Measurements from ENCODE around the gene TSPYL6. TPM values are rescaled to one million over a fixed set of nuclear protein-coding genes. Genes with fewer than 3 reads are reported as not detected.

TSPYL6 gene
- polyA plus RNA-seq, 2 of the 4 experiments (the other 2 are of a cell fraction), result not detected

DNA sequence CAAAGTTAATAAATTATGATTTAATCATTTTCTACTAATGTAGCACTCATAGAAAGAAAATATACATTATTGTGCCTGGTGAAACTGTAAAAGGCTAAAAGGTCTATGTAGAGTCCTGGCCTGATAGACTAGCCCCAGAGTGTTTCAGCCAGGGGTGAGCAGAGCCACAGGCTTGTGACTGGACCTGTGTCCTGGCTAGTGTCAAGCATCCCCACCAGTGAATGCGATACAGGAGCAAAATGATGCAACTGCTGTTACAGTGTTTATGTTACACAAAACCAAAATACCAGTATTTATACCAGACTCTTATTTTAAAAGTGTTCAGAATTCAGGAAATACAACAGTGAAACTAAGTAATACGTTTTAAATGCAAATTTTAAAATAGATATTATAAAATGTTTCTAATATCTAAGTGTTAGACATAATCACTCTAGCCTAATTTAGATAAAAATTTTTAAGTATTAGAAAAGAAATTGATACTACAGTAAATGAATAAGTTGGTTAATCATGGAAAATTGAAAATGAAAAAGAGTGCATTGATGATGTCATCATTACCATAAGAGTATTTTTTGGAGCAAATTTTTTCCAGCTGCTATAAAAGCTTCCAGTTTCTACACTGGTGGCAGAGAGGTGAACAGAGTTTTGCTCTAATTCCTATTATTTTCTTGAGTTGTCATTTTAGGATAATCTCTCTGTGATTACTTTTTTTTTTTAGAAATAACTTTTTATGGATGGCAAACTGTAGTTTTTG lies 6.2 kb upstream of the TSPYL6 start (continued):
- TF ChIP-seq, protein P1, sequence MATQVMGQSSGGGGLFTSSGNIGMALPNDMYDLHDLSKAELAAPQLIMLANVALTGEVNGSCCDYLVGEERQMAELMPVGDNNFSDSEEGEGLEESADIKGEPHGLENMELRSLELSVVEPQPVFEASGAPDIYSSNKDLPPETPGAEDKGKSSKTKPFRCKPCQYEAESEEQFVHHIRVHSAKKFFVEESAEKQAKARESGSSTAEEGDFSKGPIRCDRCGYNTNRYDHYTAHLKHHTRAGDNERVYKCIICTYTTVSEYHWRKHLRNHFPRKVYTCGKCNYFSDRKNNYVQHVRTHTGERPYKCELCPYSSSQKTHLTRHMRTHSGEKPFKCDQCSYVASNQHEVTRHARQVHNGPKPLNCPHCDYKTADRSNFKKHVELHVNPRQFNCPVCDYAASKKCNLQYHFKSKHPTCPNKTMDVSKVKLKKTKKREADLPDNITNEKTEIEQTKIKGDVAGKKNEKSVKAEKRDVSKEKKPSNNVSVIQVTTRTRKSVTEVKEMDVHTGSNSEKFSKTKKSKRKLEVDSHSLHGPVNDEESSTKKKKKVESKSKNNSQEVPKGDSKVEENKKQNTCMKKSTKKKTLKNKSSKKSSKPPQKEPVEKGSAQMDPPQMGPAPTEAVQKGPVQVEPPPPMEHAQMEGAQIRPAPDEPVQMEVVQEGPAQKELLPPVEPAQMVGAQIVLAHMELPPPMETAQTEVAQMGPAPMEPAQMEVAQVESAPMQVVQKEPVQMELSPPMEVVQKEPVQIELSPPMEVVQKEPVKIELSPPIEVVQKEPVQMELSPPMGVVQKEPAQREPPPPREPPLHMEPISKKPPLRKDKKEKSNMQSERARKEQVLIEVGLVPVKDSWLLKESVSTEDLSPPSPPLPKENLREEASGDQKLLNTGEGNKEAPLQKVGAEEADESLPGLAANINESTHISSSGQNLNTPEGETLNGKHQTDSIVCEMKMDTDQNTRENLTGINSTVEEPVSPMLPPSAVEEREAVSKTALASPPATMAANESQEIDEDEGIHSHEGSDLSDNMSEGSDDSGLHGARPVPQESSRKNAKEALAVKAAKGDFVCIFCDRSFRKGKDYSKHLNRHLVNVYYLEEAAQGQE (IDR thresholded peaks at IDR 0.05), result no peak
- TF ChIP-seq HOXB5 (CRISPR knock-in tag; IDR thresholded peaks at IDR 0.05) (no peak), RNF2 (IDR thresholded peaks at IDR 0.05; ENCODE audit: borderline replicate concordance, low read depth) (no peak)

DNA sequence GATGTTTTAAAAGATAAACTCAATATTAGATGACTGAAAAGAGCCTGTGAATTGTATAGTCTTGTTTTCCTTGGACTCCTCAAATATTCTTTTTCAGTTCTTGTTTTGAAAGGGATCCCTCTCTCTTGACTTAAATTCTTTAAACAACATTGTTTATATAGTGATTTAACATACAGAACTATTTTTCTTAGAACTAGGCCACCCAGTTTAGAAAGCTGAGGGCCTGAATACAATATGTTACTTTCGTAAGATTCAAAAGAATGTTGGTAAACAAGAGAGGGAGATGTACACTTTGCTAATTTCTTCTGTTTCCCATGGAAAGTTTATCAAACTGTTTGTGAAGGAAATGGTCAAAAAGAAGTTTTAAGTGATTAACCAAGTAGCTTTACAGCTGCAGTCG lies 5.5 kb upstream of the TSPYL6 start:
- CTCF ChIA-PET, result interaction anchor here (0.7 to 1.0 kb wide), 2 partner anchors 9 to 12 kb away, joined by 3 read pairs; no protein-coding TSS in a partner anchor
- peak overlapping the region; percentile 37 for H3K4me2 ChIP-seq

DNA sequence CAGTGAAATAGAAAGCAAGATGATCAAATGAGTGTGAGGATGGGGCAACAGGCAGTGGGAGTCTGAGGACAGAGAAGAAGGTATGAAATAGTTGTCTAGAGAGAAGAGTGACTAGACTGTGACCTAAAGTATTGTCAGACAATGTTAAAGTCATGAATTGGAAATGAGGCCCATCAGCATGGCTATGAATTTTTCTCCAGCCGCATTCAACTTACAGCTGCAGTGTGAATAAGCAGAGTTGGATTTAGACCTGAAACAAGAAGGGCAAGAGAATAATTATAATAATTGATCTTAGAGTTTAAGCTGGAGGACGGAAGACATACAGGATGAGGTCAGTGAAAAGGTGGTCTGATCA lies 4.2 kb upstream of the TSPYL6 start:
- Histone ChIP-seq H3K9me3 (no peaks in the 10 kb centered on the region), H3K4me3 (no peak overlapping the region), H3K4me2 (no peak overlapping the region), H3K27ac (no peak overlapping the region), H3K4me1 (peaks cover 11% of the 10 kb centered on the region; the same call in 2 of the 3 replicates)
- ATAC-seq (no peak), DNase-seq (ENCODE audit: low read depth in 1 of 2, low spot score in 1 of 2) (no peak), FAIRE-seq (no peak)
- 69% methylated on average over 2 of the region's 2 CpGs for WGBS (ENCODE audit: missing lambda C conversion rate)
- CTCF ChIA-PET, result no interaction called here
- POLR2A ChIA-PET, result no interaction called here
- TF ChIP-seq, protein P2, sequence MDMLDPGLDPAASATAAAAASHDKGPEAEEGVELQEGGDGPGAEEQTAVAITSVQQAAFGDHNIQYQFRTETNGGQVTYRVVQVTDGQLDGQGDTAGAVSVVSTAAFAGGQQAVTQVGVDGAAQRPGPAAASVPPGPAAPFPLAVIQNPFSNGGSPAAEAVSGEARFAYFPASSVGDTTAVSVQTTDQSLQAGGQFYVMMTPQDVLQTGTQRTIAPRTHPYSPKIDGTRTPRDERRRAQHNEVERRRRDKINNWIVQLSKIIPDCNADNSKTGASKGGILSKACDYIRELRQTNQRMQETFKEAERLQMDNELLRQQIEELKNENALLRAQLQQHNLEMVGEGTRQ (IDR thresholded peaks at IDR 0.05), result no peak
- TF ChIP-seq KDM5A (IDR thresholded peaks at IDR 0.05) (no peak), RARB (CRISPR knock-in tag; IDR thresholded peaks at IDR 0.05) (no peak), MYC (IDR thresholded peaks at IDR 0.05; ENCODE audit: borderline replicate concordance, low read length) (no peak), JUNB (IDR thresholded peaks at IDR 0.05) (no peak), KDM1A (IDR thresholded peaks at IDR 0.05; ENCODE audit: low read depth) (no peak), EHMT2 (IDR thresholded peaks at IDR 0.05; ENCODE audit: low read depth) (no peak), CBX8 (IDR thresholded peaks at IDR 0.05) (no peak), NFE2L2 (conservative IDR thresholded peaks at IDR 0.05; ENCODE audit: low read length) (no peak), RCOR1 (IDR thresholded peaks at IDR 0.05; ENCODE audit: low read depth, low read length) (no peak), ZNF302 (CRISPR knock-in tag; IDR thresholded peaks at IDR 0.05) (no peak)

More for the DNA sequence above, 5.5 kb upstream of the TSPYL6 start:
- H3K9me3 ChIP-seq, result no peaks in the 10 kb centered on the region
- no peak for FAIRE-seq
- 17% methylated on average over 2 of the region's 2 CpGs for whole genome bisulfite sequencing (ENCODE audit: missing lambda C conversion rate)
- no peak overlapping the region for H3K4me3 ChIP-seq
- POLR2A ChIA-PET, result no interaction called here
- no peak overlapping the region for H3K27ac ChIP-seq
- no peak for TF ChIP-seq HDAC2 (IDR thresholded peaks at IDR 0.05)
- TF ChIP-seq ZFP36 (IDR thresholded peaks at IDR 0.05; ENCODE audit: borderline replicate concordance, partially characterized antibody), result no peak
- no peak for TF ChIP-seq RCOR1 (IDR thresholded peaks at IDR 0.05; ENCODE audit: low read depth, low read length)
- TF ChIP-seq ZNF302 (CRISPR knock-in tag; IDR thresholded peaks at IDR 0.05), result no peak
- no peak for TF ChIP-seq HEYL (CRISPR knock-in tag; IDR thresholded peaks at IDR 0.05)
- no peak for TF ChIP-seq MAZ (IDR thresholded peaks at IDR 0.05; ENCODE audit: borderline replicate concordance, low read depth, low read length)
- no peak for TF ChIP-seq RFX5 (IDR thresholded peaks at IDR 0.05)
- no peak for TF ChIP-seq CHD4 (IDR thresholded peaks at IDR 0.05; ENCODE audit: borderline replicate concordance)
- ATAC-seq, result no peak
- H3K4me1 ChIP-seq, result peaks cover 11% of the 10 kb centered on the region; the same call in 2 of the 3 replicates
- no peak for DNase-seq (ENCODE audit: low read depth in 1 of 2, low spot score in 1 of 2)

Data from A549 (cell line).